ENCODE data around the gene METAP2.

METAP2 gene

GRCh38 chr12:95494888-95495287 is 20.9 kb downstream of the METAP2 start:
- Histone ChIP-seq H3K27me3 (no peaks in the 10 kb centered on the region), H3K4me1 (ENCODE audit: control insufficient read depth in 1 of 2, insufficient read depth in 1 of 2, low read depth in 1 of 2, low read length in 1 of 2) (no peaks in the 10 kb centered on the region), H3K36me3 (peaks cover 50% of the 10 kb centered on the region), H3K9me3 (no peaks in the 10 kb centered on the region), H3K4me3 (ENCODE audit: low read depth in 1 of 2, low read length in 1 of 2) (no peak overlapping the region), H3K27ac (no peak overlapping the region)
- no peak for TF ChIP-seq CTCF (IDR thresholded peaks at IDR 0.05)

- Histone ChIP-seq H3K4me3 (ENCODE audit: low read depth in 1 of 2, low read length in 1 of 2) (no peak overlapping the region), H3K27me3 (no peaks in the 10 kb centered on the region), H3K4me1 (ENCODE audit: control insufficient read depth in 1 of 2, insufficient read depth in 1 of 2, low read depth in 1 of 2, low read length in 1 of 2) (no peaks in the 10 kb centered on the region), H3K9me3 (no peaks in the 10 kb centered on the region), H3K36me3 (peaks cover 50% of the 10 kb centered on the region), H3K27ac (no peak overlapping the region)
- no peak for TF ChIP-seq CTCF (IDR thresholded peaks at IDR 0.05)
Measured at GRCh38 chr12:95495433-95495832, 21.5 kb downstream of the METAP2 start.

GRCh38 chr12:95497031-95497430 is 23.1 kb downstream of the METAP2 start:
- Histone ChIP-seq H3K4me3 (ENCODE audit: low read depth in 1 of 2, low read length in 1 of 2) (no peak overlapping the region), H3K36me3 (peaks cover 48% of the 10 kb centered on the region), H3K27me3 (no peaks in the 10 kb centered on the region), H3K9me3 (no peaks in the 10 kb centered on the region), H3K4me1 (ENCODE audit: control insufficient read depth in 1 of 2, insufficient read depth in 1 of 2, low read depth in 1 of 2, low read length in 1 of 2) (no peaks in the 10 kb centered on the region), H3K27ac (no peak overlapping the region)
- no peak for TF ChIP-seq CTCF (IDR thresholded peaks at IDR 0.05)

- TF ChIP-seq CTCF (IDR thresholded peaks at IDR 0.05): no peak
- H3K9me3 ChIP-seq: no peaks in the 10 kb centered on the region
- no peaks in the 10 kb centered on the region for H3K4me1 ChIP-seq (ENCODE audit: control insufficient read depth in 1 of 2, insufficient read depth in 1 of 2, low read depth in 1 of 2, low read length in 1 of 2)
- no peaks in the 10 kb centered on the region for H3K27me3 ChIP-seq
- no peak overlapping the region for H3K27ac ChIP-seq
- H3K4me3 ChIP-seq (ENCODE audit: low read depth in 1 of 2, low read length in 1 of 2): no peak overlapping the region
- peaks cover 51% of the 10 kb centered on the region for H3K36me3 ChIP-seq
Measured at GRCh38 chr12:95498968-95499367, 25.0 kb downstream of the METAP2 start.

GRCh38 chr12:95499772-95500171 is 25.8 kb downstream of the METAP2 start:
- peaks cover 52% of the 10 kb centered on the region for H3K36me3 ChIP-seq
- H3K4me3 ChIP-seq (ENCODE audit: low read depth in 1 of 2, low read length in 1 of 2): no peak overlapping the region
- no peak for TF ChIP-seq CTCF (IDR thresholded peaks at IDR 0.05)

GRCh38 chr12:95504140-95504539 is 30.2 kb downstream of the METAP2 start:
- no peaks in the 10 kb centered on the region for H3K27me3 ChIP-seq
- peaks cover 59% of the 10 kb centered on the region for H3K36me3 ChIP-seq
- TF ChIP-seq CTCF (IDR thresholded peaks at IDR 0.05): no peak

More at GRCh38 chr12:95499772-95500171, 25.8 kb downstream of the METAP2 start:
- Histone ChIP-seq H3K27ac (no peak overlapping the region), H3K4me1 (ENCODE audit: control insufficient read depth in 1 of 2, insufficient read depth in 1 of 2, low read depth in 1 of 2, low read length in 1 of 2) (no peaks in the 10 kb centered on the region), H3K27me3 (no peaks in the 10 kb centered on the region), H3K9me3 (no peaks in the 10 kb centered on the region)

More at GRCh38 chr12:95504140-95504539, 30.2 kb downstream of the METAP2 start:
- no peak overlapping the region for H3K27ac ChIP-seq
- no peak overlapping the region for H3K4me3 ChIP-seq (ENCODE audit: low read depth in 1 of 2, low read length in 1 of 2)
- no peaks in the 10 kb centered on the region for H3K9me3 ChIP-seq
- H3K4me1 ChIP-seq (ENCODE audit: control insufficient read depth in 1 of 2, insufficient read depth in 1 of 2, low read depth in 1 of 2, low read length in 1 of 2): no peaks in the 10 kb centered on the region
